ENCODE measurements around the gene SIX5. TPM values are rescaled to one million over a fixed set of nuclear protein-coding genes. Genes with fewer than 3 reads are reported as not detected.

The SIX5 gene
- polyA plus RNA-seq, 2 of the 4 experiments (the other 2 are of a cell fraction): 8.9 to 24.7 TPM

DNA sequence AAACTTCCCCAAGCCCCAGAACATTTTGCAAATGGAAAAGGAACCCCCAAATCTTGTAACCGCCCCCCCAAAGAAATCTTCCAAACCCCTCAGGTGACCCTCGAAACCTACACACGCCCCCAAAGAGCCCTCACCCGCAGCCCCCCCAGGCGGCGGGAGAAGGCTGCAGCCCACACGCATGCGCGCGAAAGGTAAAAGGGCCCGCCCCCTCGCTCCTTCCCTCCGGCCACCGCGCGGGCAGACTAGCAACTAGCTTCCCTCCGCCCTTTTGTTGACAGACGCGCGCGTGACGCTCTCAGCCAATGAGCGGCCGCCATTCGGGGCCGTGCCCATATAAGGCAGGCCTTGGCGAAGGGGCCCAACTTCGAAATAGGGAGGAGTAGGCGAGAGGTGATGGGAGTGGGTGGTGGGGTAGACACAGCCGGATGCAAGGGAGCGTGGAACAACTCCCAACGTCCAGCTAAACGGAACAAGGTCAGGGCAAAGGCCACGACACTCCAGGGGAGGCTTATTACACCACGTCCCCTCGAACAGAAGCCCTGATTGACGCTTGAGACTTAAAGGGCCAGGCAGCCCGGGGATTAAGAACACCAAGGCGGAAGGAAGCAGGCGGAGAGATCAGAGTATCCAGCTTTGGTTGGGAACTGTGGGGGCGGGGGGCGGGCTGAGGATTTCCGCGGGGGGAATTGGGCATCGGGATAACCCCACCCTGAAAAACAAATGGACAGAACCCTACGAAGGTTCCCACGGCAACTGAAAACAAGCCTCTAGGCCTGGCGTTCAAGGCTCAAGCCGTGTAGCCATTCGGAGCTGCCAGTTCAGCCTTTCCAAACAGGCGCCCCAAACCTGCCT is 51.7 kb downstream of the SIX5 start:
- POLR2A ChIA-PET: interaction anchor here (0.6 to 2.3 kb wide), 16 partner anchors 9 to 52 kb away, joined by 3 to 67 read pairs (median 4); partner anchors contain the start of genes FBXO46, QPCTL, SIX5 and SNRPD2
- ATAC-seq: peak; percentile 92 to 97
- TF ChIP-seq RNF2 (IDR thresholded peaks at IDR 0.05; ENCODE audit: borderline replicate concordance, low read depth) (no peak), ELK1 (IDR thresholded peaks at IDR 0.05; ENCODE audit: low read depth, low read length) (peak; percentile 48; the same call in 1 of the 2 replicates), POLR2A (IDR thresholded peaks at IDR 0.05; ENCODE audit: low read length) (peak; percentile 41), HOXA7 (CRISPR knock-in tag; IDR thresholded peaks at IDR 0.05) (no peak), MAZ (IDR thresholded peaks at IDR 0.05; ENCODE audit: borderline replicate concordance, low read depth, low read length) (peak; percentile 37; the same call in 1 of the 2 replicates), SMC3 (IDR thresholded peaks at IDR 0.05) (0 out of 3 replicates have a peak, but pooled peaks have one; percentile 15), HMGXB4 (CRISPR knock-in tag; IDR thresholded peaks at IDR 0.05; ENCODE audit: borderline replicate concordance) (no peak), NPAS2 (CRISPR knock-in tag; IDR thresholded peaks at IDR 0.05; ENCODE audit: borderline replicate concordance) (no peak), KDM5A (IDR thresholded peaks at IDR 0.05) (no peak), ZFP36 (IDR thresholded peaks at IDR 0.05; ENCODE audit: borderline replicate concordance, partially characterized antibody) (peak; percentile 100), EP300 (IDR thresholded peaks at IDR 0.05) (peak in 1 of 2 experiments; percentile 42; a peak in 1 of 5 replicates), CBX8 (IDR thresholded peaks at IDR 0.05) (no peak), HES2 (IDR thresholded peaks at IDR 0.05) (no peak), ZSCAN20 (CRISPR knock-in tag; IDR thresholded peaks at IDR 0.05) (no peak), CBX2 (IDR thresholded peaks at IDR 0.05; ENCODE audit: borderline replicate concordance, low read depth) (no peak), NR3C1 (IDR thresholded peaks at IDR 0.05) (no peak), JUN (IDR thresholded peaks at IDR 0.05) (peak; percentile 83 to 92), HEYL (CRISPR knock-in tag; IDR thresholded peaks at IDR 0.05) (no peak), TFCP2L1 (CRISPR knock-in tag; IDR thresholded peaks at IDR 0.05) (no peak), HOXB5 (CRISPR knock-in tag; IDR thresholded peaks at IDR 0.05) (no peak), JUNB (IDR thresholded peaks at IDR 0.05) (no peak), CHD4 (IDR thresholded peaks at IDR 0.05; ENCODE audit: borderline replicate concordance) (no peak)
- TF ChIP-seq, protein P1, sequence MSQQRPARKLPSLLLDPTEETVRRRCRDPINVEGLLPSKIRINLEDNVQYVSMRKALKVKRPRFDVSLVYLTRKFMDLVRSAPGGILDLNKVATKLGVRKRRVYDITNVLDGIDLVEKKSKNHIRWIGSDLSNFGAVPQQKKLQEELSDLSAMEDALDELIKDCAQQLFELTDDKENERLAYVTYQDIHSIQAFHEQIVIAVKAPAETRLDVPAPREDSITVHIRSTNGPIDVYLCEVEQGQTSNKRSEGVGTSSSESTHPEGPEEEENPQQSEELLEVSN (IDR thresholded peaks at IDR 0.05; ENCODE audit: borderline replicate concordance, low read depth): peak; percentile 72
- TF ChIP-seq, protein P2, sequence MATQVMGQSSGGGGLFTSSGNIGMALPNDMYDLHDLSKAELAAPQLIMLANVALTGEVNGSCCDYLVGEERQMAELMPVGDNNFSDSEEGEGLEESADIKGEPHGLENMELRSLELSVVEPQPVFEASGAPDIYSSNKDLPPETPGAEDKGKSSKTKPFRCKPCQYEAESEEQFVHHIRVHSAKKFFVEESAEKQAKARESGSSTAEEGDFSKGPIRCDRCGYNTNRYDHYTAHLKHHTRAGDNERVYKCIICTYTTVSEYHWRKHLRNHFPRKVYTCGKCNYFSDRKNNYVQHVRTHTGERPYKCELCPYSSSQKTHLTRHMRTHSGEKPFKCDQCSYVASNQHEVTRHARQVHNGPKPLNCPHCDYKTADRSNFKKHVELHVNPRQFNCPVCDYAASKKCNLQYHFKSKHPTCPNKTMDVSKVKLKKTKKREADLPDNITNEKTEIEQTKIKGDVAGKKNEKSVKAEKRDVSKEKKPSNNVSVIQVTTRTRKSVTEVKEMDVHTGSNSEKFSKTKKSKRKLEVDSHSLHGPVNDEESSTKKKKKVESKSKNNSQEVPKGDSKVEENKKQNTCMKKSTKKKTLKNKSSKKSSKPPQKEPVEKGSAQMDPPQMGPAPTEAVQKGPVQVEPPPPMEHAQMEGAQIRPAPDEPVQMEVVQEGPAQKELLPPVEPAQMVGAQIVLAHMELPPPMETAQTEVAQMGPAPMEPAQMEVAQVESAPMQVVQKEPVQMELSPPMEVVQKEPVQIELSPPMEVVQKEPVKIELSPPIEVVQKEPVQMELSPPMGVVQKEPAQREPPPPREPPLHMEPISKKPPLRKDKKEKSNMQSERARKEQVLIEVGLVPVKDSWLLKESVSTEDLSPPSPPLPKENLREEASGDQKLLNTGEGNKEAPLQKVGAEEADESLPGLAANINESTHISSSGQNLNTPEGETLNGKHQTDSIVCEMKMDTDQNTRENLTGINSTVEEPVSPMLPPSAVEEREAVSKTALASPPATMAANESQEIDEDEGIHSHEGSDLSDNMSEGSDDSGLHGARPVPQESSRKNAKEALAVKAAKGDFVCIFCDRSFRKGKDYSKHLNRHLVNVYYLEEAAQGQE (IDR thresholded peaks at IDR 0.05): no peak
- TF ChIP-seq, protein P3, sequence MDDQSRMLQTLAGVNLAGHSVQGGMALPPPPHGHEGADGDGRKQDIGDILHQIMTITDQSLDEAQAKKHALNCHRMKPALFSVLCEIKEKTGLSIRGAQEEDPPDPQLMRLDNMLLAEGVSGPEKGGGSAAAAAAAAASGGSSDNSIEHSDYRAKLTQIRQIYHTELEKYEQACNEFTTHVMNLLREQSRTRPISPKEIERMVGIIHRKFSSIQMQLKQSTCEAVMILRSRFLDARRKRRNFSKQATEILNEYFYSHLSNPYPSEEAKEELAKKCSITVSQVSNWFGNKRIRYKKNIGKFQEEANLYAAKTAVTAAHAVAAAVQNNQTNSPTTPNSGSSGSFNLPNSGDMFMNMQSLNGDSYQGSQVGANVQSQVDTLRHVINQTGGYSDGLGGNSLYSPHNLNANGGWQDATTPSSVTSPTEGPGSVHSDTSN (IDR thresholded peaks at IDR 0.05): peak; percentile 88
- TF ChIP-seq, protein P4, sequence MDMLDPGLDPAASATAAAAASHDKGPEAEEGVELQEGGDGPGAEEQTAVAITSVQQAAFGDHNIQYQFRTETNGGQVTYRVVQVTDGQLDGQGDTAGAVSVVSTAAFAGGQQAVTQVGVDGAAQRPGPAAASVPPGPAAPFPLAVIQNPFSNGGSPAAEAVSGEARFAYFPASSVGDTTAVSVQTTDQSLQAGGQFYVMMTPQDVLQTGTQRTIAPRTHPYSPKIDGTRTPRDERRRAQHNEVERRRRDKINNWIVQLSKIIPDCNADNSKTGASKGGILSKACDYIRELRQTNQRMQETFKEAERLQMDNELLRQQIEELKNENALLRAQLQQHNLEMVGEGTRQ (IDR thresholded peaks at IDR 0.05): peak; percentile 99
- TF ChIP-seq, protein P5, sequence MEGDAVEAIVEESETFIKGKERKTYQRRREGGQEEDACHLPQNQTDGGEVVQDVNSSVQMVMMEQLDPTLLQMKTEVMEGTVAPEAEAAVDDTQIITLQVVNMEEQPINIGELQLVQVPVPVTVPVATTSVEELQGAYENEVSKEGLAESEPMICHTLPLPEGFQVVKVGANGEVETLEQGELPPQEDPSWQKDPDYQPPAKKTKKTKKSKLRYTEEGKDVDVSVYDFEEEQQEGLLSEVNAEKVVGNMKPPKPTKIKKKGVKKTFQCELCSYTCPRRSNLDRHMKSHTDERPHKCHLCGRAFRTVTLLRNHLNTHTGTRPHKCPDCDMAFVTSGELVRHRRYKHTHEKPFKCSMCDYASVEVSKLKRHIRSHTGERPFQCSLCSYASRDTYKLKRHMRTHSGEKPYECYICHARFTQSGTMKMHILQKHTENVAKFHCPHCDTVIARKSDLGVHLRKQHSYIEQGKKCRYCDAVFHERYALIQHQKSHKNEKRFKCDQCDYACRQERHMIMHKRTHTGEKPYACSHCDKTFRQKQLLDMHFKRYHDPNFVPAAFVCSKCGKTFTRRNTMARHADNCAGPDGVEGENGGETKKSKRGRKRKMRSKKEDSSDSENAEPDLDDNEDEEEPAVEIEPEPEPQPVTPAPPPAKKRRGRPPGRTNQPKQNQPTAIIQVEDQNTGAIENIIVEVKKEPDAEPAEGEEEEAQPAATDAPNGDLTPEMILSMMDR (IDR thresholded peaks at IDR 0.05): no peak; the same call in 2 of the 3 replicates

More for the DNA sequence above, 51.7 kb downstream of the SIX5 start:
- CTCF ChIA-PET: interaction anchor here (0.6 to 12.7 kb wide), 23 partner anchors 8 to 1226 kb away, joined by 3 to 160 read pairs (median 5); partner anchors contain the start of genes QPCTL, SIX5 and SNRPD2
- FAIRE-seq (peak; percentile 100), DNase-seq (ENCODE audit: low read depth in 1 of 2, low spot score in 1 of 2) (peak; percentile 99 to 100)
- Histone ChIP-seq H3K27ac (peak overlapping the region; percentile 92 to 96), H3K4me1 (peaks cover 38% of the 10 kb centered on the region), H3K9me3 (peaks cover 4% of the 10 kb centered on the region), H3K4me3 (peak overlapping the region; percentile 80), H3K4me2 (peak overlapping the region; percentile 88)
- WGBS (ENCODE audit: missing lambda C conversion rate): 2% methylated on average over 45 of the region's 51 CpGs

Data from A549 (cell line).